Central memory CD8-positive, alpha-beta T cell (primary cell): ENCODE results near the gene SMARCAL1.
A peak's percentile ranks its signal among the peaks of the same experiment; 100 is the strongest.

Source experiments
- ATAC-seq: fragments of 150-1000 bp; cut with Tn5 transposase; replicated peaks from 2 replicates; pipeline ENCODE4 v1.10.0; 2022; ENCODE audit warnings: mild to moderate bottlenecking, moderate FRiP score, moderate number of reproducible peaks; ENCODE audit not compliant: poor library complexity, severe bottlenecking; ENCODE audit errors: extremely low read depth
- DNase-seq, 2 donors: peaks; one replicate each; pipeline ENCODE4 v3.0.0; 2021; ENCODE audit warnings: low spot score in 2 of 2
- H3K27ac Mint-ChIP-seq: one replicate; pipeline ENCODE4 v1.8.0; 2022; ENCODE audit warnings: low read depth, mild to moderate bottlenecking, moderate library complexity, mixed read lengths
- H3K27me3 Mint-ChIP-seq: one replicate; pipeline ENCODE4 v1.8.0; 2022; ENCODE audit warnings: mixed read lengths
- H3K36me3 Mint-ChIP-seq: one replicate; pipeline ENCODE4 v1.8.0; 2022; ENCODE audit warnings: mild to moderate bottlenecking, moderate library complexity, mixed read lengths; ENCODE audit not compliant: insufficient read depth
- H3K4me1 Mint-ChIP-seq: one replicate; pipeline ENCODE4 v1.8.0; 2022; ENCODE audit warnings: mixed read lengths
- H3K4me3 Mint-ChIP-seq: one replicate; pipeline ENCODE4 v1.8.0; 2022; ENCODE audit warnings: mild to moderate bottlenecking, moderate library complexity, mixed read lengths
- H3K9me3 Mint-ChIP-seq: one replicate; pipeline ENCODE4 v1.8.0; 2022; ENCODE audit warnings: mixed read lengths

SMARCAL1 gene

GRCh38 chr2:216447293-216447692 is 35.0 kb downstream of the SMARCAL1 start:
- no peak for ATAC-seq
- no peak for DNase-seq
- H3K9me3 Mint-ChIP-seq, result no peaks in the 10 kb centered on the region
- H3K27ac Mint-ChIP-seq, result no peak overlapping the region
- no peaks in the 10 kb centered on the region for H3K4me1 Mint-ChIP-seq
- H3K27me3 Mint-ChIP-seq, result no peaks in the 10 kb centered on the region
- peaks cover 69% of the 10 kb centered on the region for H3K36me3 Mint-ChIP-seq
- H3K4me3 Mint-ChIP-seq, result no peak overlapping the region

GRCh38 chr2:216448829-216449228 is 36.5 kb downstream of the SMARCAL1 start:
- Mint-ChIP-seq H3K27ac (no peak overlapping the region), H3K9me3 (no peaks in the 10 kb centered on the region), H3K27me3 (no peaks in the 10 kb centered on the region), H3K4me3 (no peak overlapping the region), H3K36me3 (peaks cover 67% of the 10 kb centered on the region), H3K4me1 (no peaks in the 10 kb centered on the region)
- ATAC-seq, result no peak
- no peak for DNase-seq

GRCh38 chr2:216450346-216450745 is 38.1 kb downstream of the SMARCAL1 start:
- Mint-ChIP-seq H3K4me1 (no peaks in the 10 kb centered on the region), H3K27ac (no peak overlapping the region), H3K27me3 (no peaks in the 10 kb centered on the region), H3K9me3 (no peaks in the 10 kb centered on the region), H3K4me3 (no peak overlapping the region), H3K36me3 (peaks cover 66% of the 10 kb centered on the region)
- ATAC-seq (no peak), DNase-seq (no peak)

GRCh38 chr2:216450784-216451183 is 38.5 kb downstream of the SMARCAL1 start:
- H3K27ac Mint-ChIP-seq, result no peak overlapping the region
- no peaks in the 10 kb centered on the region for H3K9me3 Mint-ChIP-seq
- DNase-seq, result no peak
- ATAC-seq, result no peak
- no peaks in the 10 kb centered on the region for H3K27me3 Mint-ChIP-seq
- no peaks in the 10 kb centered on the region for H3K4me1 Mint-ChIP-seq
- peaks cover 64% of the 10 kb centered on the region for H3K36me3 Mint-ChIP-seq
- H3K4me3 Mint-ChIP-seq, result no peak overlapping the region

- Mint-ChIP-seq H3K27ac (no peak overlapping the region), H3K27me3 (no peaks in the 10 kb centered on the region), H3K9me3 (no peaks in the 10 kb centered on the region), H3K4me3 (no peak overlapping the region), H3K36me3 (peaks cover 38% of the 10 kb centered on the region), H3K4me1 (peaks cover 5% of the 10 kb centered on the region)
- DNase-seq (no peak), ATAC-seq (no peak)
Measured at GRCh38 chr2:216453955-216454614, 41.8 kb downstream of the SMARCAL1 start.

GRCh38 chr2:216463148-216463547 is 50.9 kb downstream of the SMARCAL1 start:
- no peak for DNase-seq
- Mint-ChIP-seq H3K27ac (no peak overlapping the region), H3K4me3 (no peak overlapping the region), H3K4me1 (no peaks in the 10 kb centered on the region), H3K27me3 (no peaks in the 10 kb centered on the region), H3K36me3 (peaks cover 16% of the 10 kb centered on the region), H3K9me3 (no peaks in the 10 kb centered on the region)
- no peak for ATAC-seq

GRCh38 chr2:216464104-216464720 is 51.9 kb downstream of the SMARCAL1 start:
- H3K4me3 Mint-ChIP-seq, result no peak overlapping the region
- H3K36me3 Mint-ChIP-seq, result peaks cover 18% of the 10 kb centered on the region
- no peaks in the 10 kb centered on the region for H3K4me1 Mint-ChIP-seq
- H3K27me3 Mint-ChIP-seq, result no peaks in the 10 kb centered on the region
- no peak overlapping the region for H3K27ac Mint-ChIP-seq
- no peaks in the 10 kb centered on the region for H3K9me3 Mint-ChIP-seq
- ATAC-seq (no peak), DNase-seq (no peak)

GRCh38 chr2:216465579-216466195 is 53.4 kb downstream of the SMARCAL1 start:
- Mint-ChIP-seq H3K27ac (peak overlapping the region; percentile 27), H3K4me3 (no peak overlapping the region), H3K27me3 (no peaks in the 10 kb centered on the region), H3K36me3 (peaks cover 25% of the 10 kb centered on the region), H3K4me1 (no peaks in the 10 kb centered on the region), H3K9me3 (no peaks in the 10 kb centered on the region)
- ATAC-seq (no peak), DNase-seq (no peak)

- DNase-seq, result no peak
- Mint-ChIP-seq H3K4me1 (no peaks in the 10 kb centered on the region), H3K4me3 (no peak overlapping the region), H3K36me3 (peaks cover 30% of the 10 kb centered on the region), H3K9me3 (no peaks in the 10 kb centered on the region), H3K27me3 (no peaks in the 10 kb centered on the region), H3K27ac (no peak overlapping the region)
- no peak for ATAC-seq
Measured at GRCh38 chr2:216467845-216468244, 55.6 kb downstream of the SMARCAL1 start.

GRCh38 chr2:216469661-216470060 is 57.4 kb downstream of the SMARCAL1 start:
- H3K36me3 Mint-ChIP-seq, result peaks cover 33% of the 10 kb centered on the region
- H3K27me3 Mint-ChIP-seq, result no peaks in the 10 kb centered on the region
- no peaks in the 10 kb centered on the region for H3K4me1 Mint-ChIP-seq
- H3K4me3 Mint-ChIP-seq, result no peak overlapping the region
- no peak overlapping the region for H3K27ac Mint-ChIP-seq
- ATAC-seq, result no peak
- DNase-seq, result no peak
- no peaks in the 10 kb centered on the region for H3K9me3 Mint-ChIP-seq

GRCh38 chr2:216473187-216473586 is 60.9 kb downstream of the SMARCAL1 start:
- no peaks in the 10 kb centered on the region for H3K4me1 Mint-ChIP-seq

GRCh38 chr2:216474925-216475670 is 62.8 kb downstream of the SMARCAL1 start:
- no peak for DNase-seq
- Mint-ChIP-seq H3K27ac (peak overlapping the region; percentile 55), H3K9me3 (no peaks in the 10 kb centered on the region), H3K27me3 (no peaks in the 10 kb centered on the region), H3K4me1 (no peaks in the 10 kb centered on the region), H3K4me3 (no peak overlapping the region), H3K36me3 (peaks cover 37% of the 10 kb centered on the region)
- ATAC-seq, result no peak

More at GRCh38 chr2:216473187-216473586, 60.9 kb downstream of the SMARCAL1 start:
- DNase-seq (no peak), ATAC-seq (no peak)
- Mint-ChIP-seq H3K36me3 (peaks cover 36% of the 10 kb centered on the region), H3K9me3 (no peaks in the 10 kb centered on the region), H3K4me3 (no peak overlapping the region), H3K27me3 (no peaks in the 10 kb centered on the region), H3K27ac (no peak overlapping the region)
